Endothelial cell of umbilical vein (primary cell): ENCODE data around the gene UBAC1. TPM values are rescaled to one million over a fixed set of nuclear protein-coding genes. Genes with fewer than 3 reads are reported as not detected.

ENCODE experiments used
- BruUV-seq: library from RNA; stranded (reverse); fragments of 400-500 nt; replicated peaks from 2 replicates; lab custom pipeline; 2021; lab: Mats Ljungman, UMichigan
- CTCF ChIA-PET: fragments of 300-600, 350-600 bp; sonication (Branson Sonifier 250); formaldehyde crosslinking; loops from one replicate; lab custom pipeline; 2021; ENCODE audit warnings: antibody characterized with exemption, inconsistent platforms; lab: Charles Lee
- POLR2A ChIA-PET: fragments of 300-600, 350-600 bp; sonication (Branson Sonifier 250); formaldehyde crosslinking; loops from one replicate; lab custom pipeline; 2021; ENCODE audit warnings: antibody characterized with exemption, inconsistent platforms; lab: Charles Lee
- DNase-seq: peaks from one replicate; pipeline ENCODE4 v3.0.0-alpha.2; 2011; ENCODE audit warnings: low read depth, low spot score
- FAIRE-seq: peaks from 2 replicates; lab custom pipeline; 2011; peaks lifted over from hg19 to GRCh38; lab: Jason Lieb, UNC
- H2AFZ ChIP-seq: 2 replicates; pipeline ENCODE4 v1.6.0; 2012; ENCODE audit warnings: low read depth, low read length, control low read depth, inconsistent platforms
- H3K27ac ChIP-seq: 2 replicates; pipeline ENCODE4 v1.5.1; 2011; ENCODE audit warnings: low read depth, mild to moderate bottlenecking, control low read depth, low read length, moderate library complexity; ENCODE audit not compliant: insufficient read depth
- H3K27me3 ChIP-seq, 2 experiments: 2 replicates each; pipeline versions ENCODE4 v1.6.0 to v1.6.1; 2011; ENCODE audit warnings: low read length in 2 of 2, mixed read lengths in 1 of 2; ENCODE audit not compliant: control insufficient read depth in 2 of 2, insufficient read depth in 2 of 2
- H3K36me3 ChIP-seq, 2 experiments: 2 replicates in 1 of 2; 3 replicates in 1 of 2; pipeline ENCODE4 v1.5.1; 2011; ENCODE audit warnings: low read length in 2 of 2, mild to moderate bottlenecking in 1 of 2, moderate library complexity in 1 of 2; ENCODE audit not compliant: control insufficient read depth in 2 of 2, insufficient read depth in 2 of 2; ENCODE audit errors: extremely low read depth in 1 of 2
- H3K4me1 ChIP-seq: 3 replicates; pipeline ENCODE4 v1.5.1; 2011; ENCODE audit warnings: mild to moderate bottlenecking, low read length; ENCODE audit not compliant: control insufficient read depth, insufficient read depth; ENCODE audit errors: extremely low read depth
- H3K4me2 ChIP-seq: 2 replicates; pipeline ENCODE4 v1.6.1; 2011; ENCODE audit warnings: low read length, control low read depth, mixed read lengths; ENCODE audit not compliant: insufficient read depth
- H3K4me3 ChIP-seq, 3 experiments: fragments of 200-600 bp in 1 of 3; sonication (generic), shearing (Covaris generic) in 1 of 3; replicated peaks in 1 of 3; 2 replicates each; pipeline ENCODE4 v1.5.1; 2011 to 2016; ENCODE audit warnings: control low read depth in 3 of 3, low read length in 3 of 3, mild to moderate bottlenecking in 2 of 3, inconsistent platforms in 1 of 3, low read depth in 1 of 3, moderate library complexity in 1 of 3; ENCODE audit not compliant: insufficient read depth in 1 of 3
- H3K79me2 ChIP-seq: 2 replicates; pipeline ENCODE4 v1.6.0; 2012; ENCODE audit warnings: low read length, inconsistent platforms; ENCODE audit not compliant: control insufficient read depth, insufficient read depth
- H3K9ac ChIP-seq: replicated peaks from 2 replicates; pipeline ENCODE3; 2011; ENCODE audit warnings: low read length, control low read depth; ENCODE audit not compliant: insufficient read depth; ENCODE audit errors: extremely low read depth
- H3K9me1 ChIP-seq: replicated peaks from 3 replicates; pipeline ENCODE4 v1.6.0; 2011; ENCODE audit warnings: mild to moderate bottlenecking, low read length; ENCODE audit not compliant: control insufficient read depth, insufficient read depth; ENCODE audit errors: extremely low read depth
- H3K9me3 ChIP-seq: replicated peaks from 2 replicates; pipeline ENCODE4 v1.5.1; 2012; ENCODE audit warnings: low read length, inconsistent platforms; ENCODE audit not compliant: control insufficient read depth, insufficient read depth
- H4K20me1 ChIP-seq: replicated peaks from 2 replicates; pipeline ENCODE3; 2011; ENCODE audit warnings: mild to moderate bottlenecking, low read length; ENCODE audit not compliant: control insufficient read depth, insufficient read depth; ENCODE audit errors: extremely low read depth
- CTCF ChIP-seq, 2 donors: IDR thresholded peaks; 1 replicate in 1 of 2; 2 replicates in 1 of 2; pipeline ENCODE4 v1.5.1; 2011; ENCODE audit warnings: low read length in 2 of 2, mild to moderate bottlenecking in 2 of 2, moderate library complexity in 2 of 2, control low read depth in 1 of 2, inconsistent platforms in 1 of 2, low read depth in 1 of 2; ENCODE audit not compliant: insufficient read depth in 1 of 2; ENCODE audit errors: extremely low read depth in 1 of 2
- EZH2 ChIP-seq: IDR thresholded peaks from 2 replicates; pipeline ENCODE4 v1.6.1; 2012; ENCODE audit warnings: borderline replicate concordance, low read depth, mild to moderate bottlenecking, moderate library complexity, low read length, inconsistent platforms; ENCODE audit not compliant: severe bottlenecking
- FOS ChIP-seq: IDR thresholded peaks from 2 replicates; pipeline ENCODE4 v1.6.1; 2011; ENCODE audit warnings: mild to moderate bottlenecking, low read length, moderate library complexity, borderline replicate concordance; ENCODE audit not compliant: insufficient read depth
- GATA2 ChIP-seq: IDR thresholded peaks from 2 replicates; pipeline ENCODE4 v1.7.0; 2011; ENCODE audit warnings: low read depth, mild to moderate bottlenecking, moderate library complexity, mixed read lengths, low read length; ENCODE audit not compliant: insufficient read length, insufficient read depth
- JUN ChIP-seq: IDR thresholded peaks from 2 replicates; pipeline ENCODE4 v1.6.1; 2011; ENCODE audit warnings: borderline replicate concordance, low read depth; ENCODE audit not compliant: insufficient read length, insufficient read depth
- MAX ChIP-seq: IDR thresholded peaks from 2 replicates; pipeline ENCODE4 v1.6.1; 2011; ENCODE audit not compliant: insufficient read depth, insufficient read length
- MYC ChIP-seq: IDR thresholded peaks from one replicate; pipeline ENCODE4 v1.6.1; 2011; ENCODE audit warnings: mild to moderate bottlenecking, low read depth, low read length
- POLR2A ChIP-seq: IDR thresholded peaks from 2 replicates; pipeline ENCODE4 v1.6.1; 2012; ENCODE audit warnings: low read depth, mild to moderate bottlenecking, control low read depth, low read length
- POLR2AphosphoS5 ChIP-seq: IDR thresholded peaks from 2 replicates; pipeline ENCODE4 v1.6.1; 2012; ENCODE audit warnings: low read depth, mild to moderate bottlenecking, control low read depth, low read length, moderate library complexity; ENCODE audit not compliant: insufficient read depth
- dilution Hi-C: fragments of 300-500 bp; cut with MboI; formaldehyde crosslinking; loops from one replicate; pipeline ENCODE4 v1.15.0; 2019; ENCODE audit warnings: low sequenced_read_pairs; ENCODE audit not compliant: extremely low pct_ligation_motif_present
- intact Hi-C: fragments of 100-400 bp; cut with micrococcal nuclease; formaldehyde crosslinking; loops from one replicate; pipeline ENCODE4 v1.10.0; 2022
- polyA plus RNA-seq, 4 experiments: library from polyadenylated mRNA; depleted of rRNA in 3 of 4; stranded (reverse) in 3 of 4; unstranded in 1 of 4; fragments of >200 nt; gene quantifications; 2 replicates each; pipeline versions ENCODE4 v1.2.1 to v1.2.3, GENCODE V29; 2011 to 2012; ENCODE audit warnings: missing spikeins in 1 of 4
- total RNA-seq: library from RNA; stranded (reverse); gene quantifications from 2 replicates; pipeline ENCODE4 v1.2.3, GENCODE V29; 2021

The UBAC1 gene
- total and polyA plus RNA-seq, 2 donors (not counting 3 experiments of a cell fraction or from before 2014, with no cell fraction given), result 39.5 to 56.7 TPM

- H3K4me1 ChIP-seq, result peaks cover 8% of the 10 kb centered on the region
- ChIA-PET CTCF (interaction anchor here (1.8 kb wide), 1 partner anchor 18 kb away, joined by 4 read pairs; no protein-coding TSS in a partner anchor), POLR2A (no interaction called here)
- no peak overlapping the region for H3K9ac ChIP-seq
- FAIRE-seq (no peak), DNase-seq (no peak)
- H3K79me2 ChIP-seq, result peaks cover 93% of the 10 kb centered on the region
- H3K9me1 ChIP-seq, result no peaks in the 10 kb centered on the region
- no peak overlapping the region for H2AFZ ChIP-seq
- H3K27ac ChIP-seq, result no peak overlapping the region
- H4K20me1 ChIP-seq, result no peaks in the 10 kb centered on the region
- TF ChIP-seq CTCF (IDR thresholded peaks at IDR 0.05; ENCODE audit: extremely low read depth in 1 of 2, insufficient read depth in 1 of 2, low read depth in 1 of 2, low read length in 2 of 2) (no peak), MAX (no peak), EZH2 (no peak), FOS (no peak), GATA2 (no peak), JUN (no peak), MYC (no peak), POLR2AphosphoS5 (no peak), POLR2A (no peak)
- no peaks in the 10 kb centered on the region for H3K27me3 ChIP-seq
- H3K36me3 ChIP-seq, result peaks cover 0 to 7% of the 10 kb centered on the region in 2 experiments
- intact Hi-C loops, result no loop called here
- H3K9me3 ChIP-seq, result no peaks in the 10 kb centered on the region
- dilution Hi-C loops, result no loop called here
- no TSS peak for BruUV-seq
- H3K4me2 ChIP-seq, result no peak overlapping the region
- no peak overlapping the region for H3K4me3 ChIP-seq
Measured at GRCh38 chr9:135884328-135885035, 76.7 kb downstream of the UBAC1 start.
